CD4-positive, alpha-beta T cell treated with Interferon alpha-2 for 1 hour (primary cell): ENCODE results near the gene VAMP4.
A peak's percentile ranks its signal among the peaks of the same experiment; 100 is the strongest.
"Not testable (repeated sequence)": the region's sequence is repeated elsewhere in the genome, so short reads cannot be mapped to it uniquely, and the experiment has no call there.

Experiments used
- DNase-seq, 2 donors: peaks; one replicate each; pipeline ENCODE4 v3.0.0-alpha.2; 2020 to 2022

Gene VAMP4

GRCh38 chr1:171748651-171749050 is 6.8 kb upstream of the VAMP4 start:
- DNase-seq, result no peak

- DNase-seq, result peak in 1 of 2 donors; percentile 5
Measured at GRCh38 chr1:171744986-171745385, 3.1 kb upstream of the VAMP4 start.

- peak in 1 of 2 donors; percentile 9 for DNase-seq
Measured at GRCh38 chr1:171743081-171743870, 1.4 kb upstream of the VAMP4 start.

- no peak for DNase-seq
Measured at GRCh38 chr1:171742577-171742922, 685 bp upstream of the VAMP4 start.

GRCh38 chr1:171740987-171741871 is 636 bp downstream of the VAMP4 start:
- peak; percentile 36 to 63 for DNase-seq

GRCh38 chr1:171740356-171740863 is 1.5 kb downstream of the VAMP4 start:
- no peak for DNase-seq

GRCh38 chr1:171739656-171740055 is 2.2 kb downstream of the VAMP4 start:
- DNase-seq, result peak in 1 of 2 donors; percentile 33

GRCh38 chr1:171738911-171739310 is 3.0 kb downstream of the VAMP4 start:
- DNase-seq, result peak in 1 of 2 donors; percentile 20

- DNase-seq, result no peak
Measured at GRCh38 chr1:171736196-171736595, 5.7 kb downstream of the VAMP4 start.

- DNase-seq, result no peak
Measured at GRCh38 chr1:171730052-171730451, 11.8 kb downstream of the VAMP4 start.

- DNase-seq, result no peak
Measured at GRCh38 chr1:171727778-171728177, 14.1 kb downstream of the VAMP4 start.

- DNase-seq, result not testable (repeated sequence)
Measured at GRCh38 chr1:171723180-171723579, 18.7 kb downstream of the VAMP4 start.

- no peak for DNase-seq
Measured at GRCh38 chr1:171718848-171719247, 23.0 kb downstream of the VAMP4 start.

- DNase-seq, result no peak
Measured at GRCh38 chr1:171718216-171718615, 23.6 kb downstream of the VAMP4 start.

- DNase-seq, result no peak
Measured at GRCh38 chr1:171717062-171717718, 24.7 kb downstream of the VAMP4 start.

GRCh38 chr1:171716616-171717015 is 25.2 kb downstream of the VAMP4 start:
- DNase-seq, result no peak

GRCh38 chr1:171715813-171716251 is 26.0 kb downstream of the VAMP4 start:
- no peak for DNase-seq

GRCh38 chr1:171712341-171712740 is 29.5 kb downstream of the VAMP4 start:
- no peak for DNase-seq

- DNase-seq, result no peak
Measured at GRCh38 chr1:171711643-171712042, 30.2 kb downstream of the VAMP4 start.

- no peak for DNase-seq
Measured at GRCh38 chr1:171707583-171707982, 34.3 kb downstream of the VAMP4 start.

GRCh38 chr1:171702598-171702997 is 39.3 kb downstream of the VAMP4 start:
- no peak for DNase-seq

- DNase-seq, result no peak
Measured at GRCh38 chr1:171699531-171699930, 42.3 kb downstream of the VAMP4 start.

GRCh38 chr1:171695772-171696171 is 46.1 kb downstream of the VAMP4 start:
- not testable (repeated sequence) for DNase-seq
